Activated T-helper 1 cell treated with anti-CD3 and anti-CD28 coated beads, Interleukin-2, amount 50 U/mL, for 16 hours (primary cell): ENCODE measurements around the gene ORC2.

ENCODE experiments used
- DNase-seq, 2 donors: peaks; one replicate each; pipeline ENCODE4 v3.0.0-alpha.2; 2020; ENCODE audit warnings: low read depth in 1 of 2, low spot score in 1 of 2

The ORC2 gene

GRCh38 chr2:200862532-200863000 is 100.9 kb downstream of the ORC2 start:
- peak in 1 of 2 donors; percentile 34 for DNase-seq

DNA sequence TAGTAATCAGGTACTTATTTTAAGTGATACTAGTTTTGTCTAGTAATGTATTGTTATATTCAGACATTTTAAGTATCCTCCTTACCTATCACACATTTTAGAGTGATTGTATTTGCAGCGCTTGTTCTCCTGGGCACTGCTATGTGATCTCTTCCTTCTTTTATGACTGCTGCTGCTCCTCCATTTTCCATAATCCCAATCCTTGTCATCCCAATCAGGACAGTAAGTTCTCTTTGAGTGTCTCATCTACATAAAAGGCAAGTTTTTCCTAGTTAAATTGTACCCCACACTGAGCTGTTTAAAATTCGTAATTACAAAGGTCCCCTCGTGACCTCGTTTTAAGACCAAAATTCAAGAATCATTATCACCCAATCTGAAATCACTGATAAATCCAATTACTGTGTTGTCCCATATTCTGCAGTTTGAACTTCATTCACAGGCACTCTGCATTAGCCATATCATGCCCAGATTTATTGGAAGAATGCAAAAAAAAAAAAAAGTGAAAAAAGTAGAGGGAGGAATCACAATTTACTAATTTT is 101.8 kb downstream of the ORC2 start:
- no peak for DNase-seq

GRCh38 chr2:200860092-200860795 is 103.2 kb downstream of the ORC2 start:
- DNase-seq, result no peak
